Endodermal cell (in vitro differentiated cells): ENCODE measurements around the gene C17orf107. TPM values are rescaled to one million over a fixed set of nuclear protein-coding genes. Genes with fewer than 3 reads are reported as not detected.

Experiments
- DNase-seq: peaks from one replicate; pipeline ENCODE4 v3.0.0-alpha.2; 2017
- H3K27ac ChIP-seq: 2 replicates; pipeline ENCODE4 v1.5.1; 2013; ENCODE audit warnings: mild to moderate bottlenecking, low read depth, low read length, moderate library complexity
- H3K27me3 ChIP-seq: 2 replicates; pipeline ENCODE4 v1.6.1; 2013; ENCODE audit warnings: mild to moderate bottlenecking, low read length, moderate library complexity; ENCODE audit not compliant: insufficient read depth, control insufficient read depth, poor library complexity, severe bottlenecking
- H3K36me3 ChIP-seq: 2 replicates; pipeline ENCODE4 v1.7.0; 2013; ENCODE audit warnings: mild to moderate bottlenecking, low read length, moderate library complexity; ENCODE audit not compliant: control insufficient read depth, insufficient read depth
- H3K4me1 ChIP-seq: one replicate; pipeline ENCODE4 v1.7.0; 2013; ENCODE audit warnings: low read length; ENCODE audit not compliant: control insufficient read depth, insufficient read depth
- H3K4me3 ChIP-seq: 2 replicates; pipeline ENCODE4 v1.5.1; 2013; ENCODE audit warnings: mild to moderate bottlenecking, low read length, moderate library complexity
- H3K9ac ChIP-seq: 2 replicates; pipeline ENCODE4 v1.6.1; 2013; ENCODE audit warnings: mild to moderate bottlenecking, low read length, moderate library complexity; ENCODE audit not compliant: poor library complexity, severe bottlenecking; ENCODE audit errors: extremely low read depth
- H3K9me3 ChIP-seq: 2 replicates; pipeline ENCODE4 v1.6.1; 2013; ENCODE audit warnings: mild to moderate bottlenecking, low read length, moderate library complexity; ENCODE audit not compliant: control insufficient read depth
- H3K27ac Mint-ChIP-seq: 2 replicates; pipeline ENCODE4 v1.8.0; 2020; ENCODE audit warnings: mixed read lengths
- H3K27me3 Mint-ChIP-seq: 2 replicates; pipeline ENCODE4 v1.8.0; 2021; ENCODE audit warnings: mild to moderate bottlenecking, mixed read lengths; ENCODE audit not compliant: insufficient read depth
- H3K36me3 Mint-ChIP-seq: 2 replicates; pipeline ENCODE4 v1.8.0; 2020; ENCODE audit warnings: low read depth, mixed read lengths
- H3K4me1 Mint-ChIP-seq: 2 replicates; pipeline ENCODE4 v1.8.0; 2020; ENCODE audit warnings: mixed read lengths
- H3K4me3 Mint-ChIP-seq: 2 replicates; pipeline ENCODE4 v1.8.0; 2020; ENCODE audit warnings: mild to moderate bottlenecking, moderate library complexity, mixed read lengths
- H3K9me3 Mint-ChIP-seq: 2 replicates; pipeline ENCODE4 v1.8.0; 2020; ENCODE audit warnings: mild to moderate bottlenecking, mixed read lengths
- WGBS, 2 experiments: methylation state at CpG; one replicate each; pipeline versions ENCODE4 v1.1.5 to v1.1.7; 2013; ENCODE audit warnings: missing lambda C conversion rate in 2 of 2, mixed read lengths in 1 of 2; ENCODE audit not compliant: insufficient coverage in 1 of 2, insufficient read length in 1 of 2; 5-methylcytosine and 5-hydroxymethylcytosine counted together
- total RNA-seq, 2 donors: library from RNA; stranded (reverse); fragmentation: NEBNext Ultra II Directional in 1 of 2; extraction: Animal tissue kit (Norgen Biotek cat#: 25700) in 1 of 2; gene quantifications; 2 replicates in 1 of 2; 3 replicates in 1 of 2; pipeline ENCODE4 v1.2.1, GENCODE V29; 2021
- TF ChIP-seq, protein P1 (sequence below): fragments of 200-600 bp; sonication (generic); conservative IDR thresholded peaks from 2 replicates; pipeline ENCODE4 v1.5.0; 2021; ENCODE audit warnings: antibody characterized with exemption, mild to moderate bottlenecking

The C17orf107 gene
- total RNA-seq, 2 donors from 2014 or later, result 0.82 to 4.8 TPM

GRCh38 chr17:4938688-4939545, 39.6 kb downstream of the C17orf107 start:
- Mint-ChIP-seq H3K27me3 (no peaks in the 10 kb centered on the region), H3K4me1 (peaks cover 27% of the 10 kb centered on the region), H3K4me3 (peak overlapping the region; percentile 94), H3K36me3 (peaks cover 36% of the 10 kb centered on the region), H3K27ac (peak overlapping the region; percentile 99), H3K9me3 (no peaks in the 10 kb centered on the region)
- no peaks in the 10 kb centered on the region for H3K27me3 ChIP-seq
- H3K27ac ChIP-seq, result peak overlapping the region; percentile 96
- peaks cover 6% of the 10 kb centered on the region for H3K4me1 ChIP-seq
- peak overlapping the region; percentile 84 for H3K9ac ChIP-seq
- H3K4me3 ChIP-seq, result peak overlapping the region; percentile 98
- DNase-seq, result no peak
- no peaks in the 10 kb centered on the region for H3K9me3 ChIP-seq
- TF ChIP-seq, protein P1, sequence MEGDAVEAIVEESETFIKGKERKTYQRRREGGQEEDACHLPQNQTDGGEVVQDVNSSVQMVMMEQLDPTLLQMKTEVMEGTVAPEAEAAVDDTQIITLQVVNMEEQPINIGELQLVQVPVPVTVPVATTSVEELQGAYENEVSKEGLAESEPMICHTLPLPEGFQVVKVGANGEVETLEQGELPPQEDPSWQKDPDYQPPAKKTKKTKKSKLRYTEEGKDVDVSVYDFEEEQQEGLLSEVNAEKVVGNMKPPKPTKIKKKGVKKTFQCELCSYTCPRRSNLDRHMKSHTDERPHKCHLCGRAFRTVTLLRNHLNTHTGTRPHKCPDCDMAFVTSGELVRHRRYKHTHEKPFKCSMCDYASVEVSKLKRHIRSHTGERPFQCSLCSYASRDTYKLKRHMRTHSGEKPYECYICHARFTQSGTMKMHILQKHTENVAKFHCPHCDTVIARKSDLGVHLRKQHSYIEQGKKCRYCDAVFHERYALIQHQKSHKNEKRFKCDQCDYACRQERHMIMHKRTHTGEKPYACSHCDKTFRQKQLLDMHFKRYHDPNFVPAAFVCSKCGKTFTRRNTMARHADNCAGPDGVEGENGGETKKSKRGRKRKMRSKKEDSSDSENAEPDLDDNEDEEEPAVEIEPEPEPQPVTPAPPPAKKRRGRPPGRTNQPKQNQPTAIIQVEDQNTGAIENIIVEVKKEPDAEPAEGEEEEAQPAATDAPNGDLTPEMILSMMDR, result no peak
- WGBS, 2 experiments, result 71% methylated on average over 16 to 19 of the region's 19 CpGs
- peaks cover 42% of the 10 kb centered on the region for H3K36me3 ChIP-seq

GRCh38 chr17:4939546-4939795, 40.1 kb downstream of the C17orf107 start:
- DNase-seq, result no peak
- Histone ChIP-seq H3K9me3 (no peaks in the 10 kb centered on the region), H3K36me3 (peaks cover 43% of the 10 kb centered on the region), H3K4me1 (peaks cover 6% of the 10 kb centered on the region), H3K4me3 (peak overlapping the region; percentile 98), H3K9ac (peak overlapping the region; percentile 84), H3K27me3 (no peaks in the 10 kb centered on the region), H3K27ac (peak overlapping the region; percentile 96)
- no peaks in the 10 kb centered on the region for H3K9me3 Mint-ChIP-seq
- H3K36me3 Mint-ChIP-seq, result peaks cover 40% of the 10 kb centered on the region
- H3K27ac Mint-ChIP-seq, result peak overlapping the region; percentile 99
- 0% methylated on average over 11 to 16 of the region's 16 CpGs for whole genome bisulfite sequencing, 2 experiments
- peaks cover 25% of the 10 kb centered on the region for H3K4me1 Mint-ChIP-seq
- H3K4me3 Mint-ChIP-seq, result peak overlapping the region; percentile 94
- TF ChIP-seq, protein P1, result no peak
- no peaks in the 10 kb centered on the region for H3K27me3 Mint-ChIP-seq

DNA sequence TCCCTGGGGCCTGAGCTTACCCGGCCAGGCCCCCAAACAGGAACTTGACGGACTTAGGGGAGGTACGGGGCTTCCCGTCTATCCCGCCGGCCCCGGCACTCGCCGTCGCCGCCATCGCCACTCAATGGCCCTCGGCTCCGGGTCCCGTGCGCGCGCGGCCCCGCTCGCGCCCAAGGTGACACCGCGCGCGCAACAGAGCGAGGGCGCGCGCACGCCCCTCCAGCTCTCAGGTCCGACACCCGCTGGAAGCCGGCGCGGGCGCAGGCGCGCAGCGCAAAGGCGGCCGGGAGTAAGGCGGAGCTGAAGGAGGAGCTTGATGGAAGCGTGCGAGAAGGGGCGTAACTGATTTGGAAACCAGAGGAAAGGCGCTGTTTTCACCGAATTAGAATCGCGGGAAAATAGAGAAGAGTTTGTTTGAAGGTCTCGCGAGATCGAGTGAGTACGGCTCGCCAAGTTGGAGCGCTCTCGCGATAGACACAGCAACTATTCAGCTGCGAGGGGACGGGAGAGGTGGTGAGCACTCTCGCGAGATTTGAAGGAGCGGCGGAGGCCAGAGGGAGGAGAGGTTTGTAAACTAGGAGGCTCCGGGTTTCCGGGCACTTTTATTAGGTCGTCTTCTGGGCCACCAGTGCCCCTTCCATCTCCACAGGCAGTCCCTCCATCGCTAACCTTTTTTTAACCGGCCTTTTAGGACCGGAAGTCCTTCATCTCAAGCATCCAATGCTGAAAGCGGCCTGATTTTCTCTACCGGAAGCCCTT, 40.6 kb downstream of the C17orf107 start, which contains the start of the genes RNF167 and SLC25A11:
Gene RNF167 (plus strand): TSS at position 473 of the 759 bp plus-strand sequence. CDS start 642 bp downstream, outside the sequence.
Gene SLC25A11 (minus strand): TSS at position 251 of the 759 bp plus-strand sequence. CDS start 136 bp downstream, at position 115.
- peak within 1 kb of the TSS; percentile 96 for H3K27ac ChIP-seq
- peaks cover 48% of the 10 kb centered on the region for H3K36me3 ChIP-seq
- Mint-ChIP-seq H3K27me3 (no peaks in the 10 kb centered on the region), H3K36me3 (peaks cover 45% of the 10 kb centered on the region), H3K9me3 (no peaks in the 10 kb centered on the region), H3K27ac (peak within 1 kb of the TSS; percentile 99), H3K4me1 (peaks cover 24% of the 10 kb centered on the region), H3K4me3 (peak within 1 kb of the TSS; percentile 94)
- H3K4me1 ChIP-seq, result peaks cover 9% of the 10 kb centered on the region
- no peaks in the 10 kb centered on the region for H3K27me3 ChIP-seq
- H3K9me3 ChIP-seq, result no peaks in the 10 kb centered on the region
- H3K9ac ChIP-seq, result peak within 1 kb of the TSS; percentile 84
- TF ChIP-seq, protein P1, result no peak
- DNase-seq, result peak; percentile 99
- peak within 1 kb of the TSS; percentile 98 for H3K4me3 ChIP-seq
- 0% methylated on average over 51 to 72 of the region's 72 CpGs for WGBS, 2 experiments
